CD4-positive, alpha-beta T cell treated with Interleukin-2 at 100 ng/mL for 4 hours (primary cell): Measurements from ENCODE around the gene SH2D6.
"Not testable (repeated sequence)": the region's sequence is repeated elsewhere in the genome, so short reads cannot be mapped to it uniquely, and the experiment has no call there.

ENCODE experiments used
- DNase-seq: peaks from one replicate; pipeline ENCODE4 v3.0.0-alpha.2; 2020; ENCODE audit warnings: low spot score

The SH2D6 gene

GRCh38 chr2:85398426-85399182, 19.9 kb upstream of the SH2D6 start:
- no peak for DNase-seq

- DNase-seq: no peak
Measured at GRCh38 chr2:85399183-85399455, 19.4 kb upstream of the SH2D6 start.

- no peak for DNase-seq
Measured at GRCh38 chr2:85400023-85400422, 18.5 kb upstream of the SH2D6 start.

GRCh38 chr2:85400541-85401463, 17.7 kb upstream of the SH2D6 start:
- no peak for DNase-seq

GRCh38 chr2:85401464-85401805, 17.1 kb upstream of the SH2D6 start:
- no peak for DNase-seq

GRCh38 chr2:85401844-85402243, 16.7 kb upstream of the SH2D6 start:
- no peak for DNase-seq

- peak; percentile 74 for DNase-seq
Measured at GRCh38 chr2:85405201-85406059, 13.1 kb upstream of the SH2D6 start.

GRCh38 chr2:85409845-85410583, 8.5 kb upstream of the SH2D6 start, which contains the start of gene CAPG:
TSS of gene CAPG (minus strand) at chr2:85410366. CDS start at chr2:85402145, 8,221 bp downstream.
- peak; percentile 48 for DNase-seq

- no peak for DNase-seq
Measured at GRCh38 chr2:85410584-85411404, 7.7 kb upstream of the SH2D6 start.

- DNase-seq: no peak
Measured at GRCh38 chr2:85411405-85411748, 7.1 kb upstream of the SH2D6 start.

- no peak for DNase-seq
Measured at GRCh38 chr2:85413592-85414420, 4.7 kb upstream of the SH2D6 start.

GRCh38 chr2:85414421-85414759, 4.1 kb upstream of the SH2D6 start:
- not testable (repeated sequence) for DNase-seq

- no peak for DNase-seq
Measured at GRCh38 chr2:85414761-85415553, 3.6 kb upstream of the SH2D6 start.

- no peak for DNase-seq
Measured at GRCh38 chr2:85415980-85416650, 2.4 kb upstream of the SH2D6 start.

GRCh38 chr2:85419009-85419675, 628 bp downstream of the SH2D6 start:
- DNase-seq: no peak

- peak; percentile 89 for DNase-seq
Measured at GRCh38 chr2:85420536-85421259, 2.2 kb downstream of the SH2D6 start.

- DNase-seq: no peak
Measured at GRCh38 chr2:85421260-85422071, 3.0 kb downstream of the SH2D6 start.
